GM23338 (cell line): ENCODE data around the gene ZC3H8.
A peak's percentile ranks its signal among the peaks of the same experiment; 100 is the strongest.

Source experiments
- CREB1 ChIP-seq: fragments of 250-450 bp; sonication (Bioruptor Pico); IDR thresholded peaks from 2 replicates; pipeline ENCODE4 v1.5.0; 2020; ENCODE audit warnings: low read depth, mild to moderate bottlenecking, moderate library complexity
- EZH2 ChIP-seq: fragments of 200-600 bp; sonication (generic); IDR thresholded peaks from one replicate; pipeline ENCODE4 v1.8.0; 2017; ENCODE audit warnings: antibody characterized with exemption, mild to moderate bottlenecking, low read depth; ENCODE audit not compliant: unreplicated experiment
- EZH2phosphoT487 ChIP-seq: fragments of 200-600 bp; sonication (generic); IDR thresholded peaks from one replicate; pipeline ENCODE4 v1.8.1; 2018; ENCODE audit warnings: antibody characterized with exemption; ENCODE audit not compliant: unreplicated experiment
- JUNB ChIP-seq: IDR thresholded peaks from one replicate; pipeline ENCODE4 v1.6.1; 2016; ENCODE audit warnings: antibody characterized with exemption; ENCODE audit not compliant: unreplicated experiment
- NANOG ChIP-seq: IDR thresholded peaks from 2 replicates; pipeline ENCODE4 v1.6.1; 2016; ENCODE audit warnings: antibody characterized with exemption, borderline replicate concordance
- POLR2AphosphoS5 ChIP-seq: IDR thresholded peaks from 2 replicates; pipeline ENCODE4 v1.6.1; 2016; ENCODE audit warnings: antibody characterized with exemption, low read depth
- ZNF114 ChIP-seq: fragments of 250-450 bp; sonication (Bioruptor Pico); IDR thresholded peaks from 2 replicates; pipeline ENCODE4 v1.5.0; 2020; ENCODE audit warnings: mild to moderate bottlenecking, moderate library complexity
- ZNF331 ChIP-seq: fragments of 250-450 bp; sonication (Bioruptor Pico); IDR thresholded peaks from 2 replicates; pipeline ENCODE4 v1.5.0; 2020; ENCODE audit warnings: low read depth, mild to moderate bottlenecking, moderate library complexity
- TF ChIP-seq, protein P1 (sequence below), 2 experiments: fragments of 200-600 bp in 1 of 2; sonication (generic) in 1 of 2; conservative IDR thresholded peaks; 2 replicates each; pipeline versions ENCODE4 v1.5.1 to v1.6.1; 2016 to 2017; ENCODE audit warnings: antibody characterized with exemption in 2 of 2, low read depth in 2 of 2, mild to moderate bottlenecking in 2 of 2, moderate library complexity in 1 of 2
- TF ChIP-seq, protein P2 (sequence below): IDR thresholded peaks from one replicate; pipeline ENCODE4 v1.6.1; 2018; ENCODE audit warnings: antibody characterized with exemption; ENCODE audit not compliant: unreplicated experiment
- TF ChIP-seq, protein P3 (sequence below): IDR thresholded peaks from 2 replicates; pipeline ENCODE4 v1.6.1; 2016; ENCODE audit warnings: antibody characterized with exemption

DNA sequence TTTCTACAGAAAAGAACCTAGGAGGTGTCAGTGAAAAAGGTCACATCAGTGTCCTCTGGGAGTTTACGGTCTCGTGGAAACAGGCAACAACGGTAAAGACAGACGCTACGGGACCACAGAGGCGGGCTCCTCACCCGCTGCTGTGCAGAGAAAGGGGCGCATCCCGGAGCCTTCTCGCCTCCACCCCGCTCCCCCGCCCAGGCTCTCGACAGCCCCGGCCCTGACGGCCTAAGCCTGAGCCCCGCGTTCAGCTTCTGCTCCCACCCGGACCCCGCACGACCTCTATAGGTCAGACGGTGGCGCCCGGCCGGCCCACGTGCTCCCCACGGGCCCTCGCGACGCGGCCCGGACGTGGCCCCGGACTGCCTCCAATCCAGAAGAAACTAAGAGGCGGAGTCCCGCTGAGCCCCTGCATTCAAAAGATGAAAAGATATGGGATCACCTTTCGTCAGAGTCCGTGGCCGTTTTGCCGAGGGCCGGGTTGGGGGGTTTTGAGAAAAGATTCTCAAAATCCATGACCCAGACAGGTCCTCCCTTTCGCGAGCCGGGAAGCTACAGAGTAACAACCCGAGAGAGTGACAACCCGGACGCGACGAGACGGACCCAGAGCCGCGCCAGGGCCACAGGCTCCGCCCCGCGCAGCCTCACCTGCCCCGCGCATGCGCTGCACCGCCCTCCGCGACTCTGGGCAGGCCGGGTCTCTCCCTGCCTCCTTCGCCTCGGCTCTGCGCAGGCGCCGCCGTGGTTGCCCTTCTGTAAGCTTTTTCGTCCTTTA, at the start of gene ZC3H8:
- TF ChIP-seq, protein P1, sequence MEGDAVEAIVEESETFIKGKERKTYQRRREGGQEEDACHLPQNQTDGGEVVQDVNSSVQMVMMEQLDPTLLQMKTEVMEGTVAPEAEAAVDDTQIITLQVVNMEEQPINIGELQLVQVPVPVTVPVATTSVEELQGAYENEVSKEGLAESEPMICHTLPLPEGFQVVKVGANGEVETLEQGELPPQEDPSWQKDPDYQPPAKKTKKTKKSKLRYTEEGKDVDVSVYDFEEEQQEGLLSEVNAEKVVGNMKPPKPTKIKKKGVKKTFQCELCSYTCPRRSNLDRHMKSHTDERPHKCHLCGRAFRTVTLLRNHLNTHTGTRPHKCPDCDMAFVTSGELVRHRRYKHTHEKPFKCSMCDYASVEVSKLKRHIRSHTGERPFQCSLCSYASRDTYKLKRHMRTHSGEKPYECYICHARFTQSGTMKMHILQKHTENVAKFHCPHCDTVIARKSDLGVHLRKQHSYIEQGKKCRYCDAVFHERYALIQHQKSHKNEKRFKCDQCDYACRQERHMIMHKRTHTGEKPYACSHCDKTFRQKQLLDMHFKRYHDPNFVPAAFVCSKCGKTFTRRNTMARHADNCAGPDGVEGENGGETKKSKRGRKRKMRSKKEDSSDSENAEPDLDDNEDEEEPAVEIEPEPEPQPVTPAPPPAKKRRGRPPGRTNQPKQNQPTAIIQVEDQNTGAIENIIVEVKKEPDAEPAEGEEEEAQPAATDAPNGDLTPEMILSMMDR (conservative IDR thresholded peaks at IDR 0.05; ENCODE audit: low read depth in 2 of 2), result no peak
- TF ChIP-seq POLR2AphosphoS5, result peak; percentile 85
- no peak for TF ChIP-seq ZNF331
- TF ChIP-seq CREB1, result peak; percentile 28; the same call in 1 of the 2 replicates
- TF ChIP-seq EZH2phosphoT487, result no peak
- TF ChIP-seq ZNF114, result no peak
- TF ChIP-seq EZH2, result no peak
- TF ChIP-seq, protein P2, sequence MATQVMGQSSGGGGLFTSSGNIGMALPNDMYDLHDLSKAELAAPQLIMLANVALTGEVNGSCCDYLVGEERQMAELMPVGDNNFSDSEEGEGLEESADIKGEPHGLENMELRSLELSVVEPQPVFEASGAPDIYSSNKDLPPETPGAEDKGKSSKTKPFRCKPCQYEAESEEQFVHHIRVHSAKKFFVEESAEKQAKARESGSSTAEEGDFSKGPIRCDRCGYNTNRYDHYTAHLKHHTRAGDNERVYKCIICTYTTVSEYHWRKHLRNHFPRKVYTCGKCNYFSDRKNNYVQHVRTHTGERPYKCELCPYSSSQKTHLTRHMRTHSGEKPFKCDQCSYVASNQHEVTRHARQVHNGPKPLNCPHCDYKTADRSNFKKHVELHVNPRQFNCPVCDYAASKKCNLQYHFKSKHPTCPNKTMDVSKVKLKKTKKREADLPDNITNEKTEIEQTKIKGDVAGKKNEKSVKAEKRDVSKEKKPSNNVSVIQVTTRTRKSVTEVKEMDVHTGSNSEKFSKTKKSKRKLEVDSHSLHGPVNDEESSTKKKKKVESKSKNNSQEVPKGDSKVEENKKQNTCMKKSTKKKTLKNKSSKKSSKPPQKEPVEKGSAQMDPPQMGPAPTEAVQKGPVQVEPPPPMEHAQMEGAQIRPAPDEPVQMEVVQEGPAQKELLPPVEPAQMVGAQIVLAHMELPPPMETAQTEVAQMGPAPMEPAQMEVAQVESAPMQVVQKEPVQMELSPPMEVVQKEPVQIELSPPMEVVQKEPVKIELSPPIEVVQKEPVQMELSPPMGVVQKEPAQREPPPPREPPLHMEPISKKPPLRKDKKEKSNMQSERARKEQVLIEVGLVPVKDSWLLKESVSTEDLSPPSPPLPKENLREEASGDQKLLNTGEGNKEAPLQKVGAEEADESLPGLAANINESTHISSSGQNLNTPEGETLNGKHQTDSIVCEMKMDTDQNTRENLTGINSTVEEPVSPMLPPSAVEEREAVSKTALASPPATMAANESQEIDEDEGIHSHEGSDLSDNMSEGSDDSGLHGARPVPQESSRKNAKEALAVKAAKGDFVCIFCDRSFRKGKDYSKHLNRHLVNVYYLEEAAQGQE, result no peak
- TF ChIP-seq NANOG, result no peak
- TF ChIP-seq, protein P3, sequence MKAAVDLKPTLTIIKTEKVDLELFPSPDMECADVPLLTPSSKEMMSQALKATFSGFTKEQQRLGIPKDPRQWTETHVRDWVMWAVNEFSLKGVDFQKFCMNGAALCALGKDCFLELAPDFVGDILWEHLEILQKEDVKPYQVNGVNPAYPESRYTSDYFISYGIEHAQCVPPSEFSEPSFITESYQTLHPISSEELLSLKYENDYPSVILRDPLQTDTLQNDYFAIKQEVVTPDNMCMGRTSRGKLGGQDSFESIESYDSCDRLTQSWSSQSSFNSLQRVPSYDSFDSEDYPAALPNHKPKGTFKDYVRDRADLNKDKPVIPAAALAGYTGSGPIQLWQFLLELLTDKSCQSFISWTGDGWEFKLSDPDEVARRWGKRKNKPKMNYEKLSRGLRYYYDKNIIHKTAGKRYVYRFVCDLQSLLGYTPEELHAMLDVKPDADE, result no peak
- TF ChIP-seq JUNB, result no peak
